Activated CD8-positive, alpha-beta memory T cell treated with anti-CD3 and anti-CD28 coated beads for 36 hours (primary cell): Measurements from ENCODE around the gene CHRDL2. TPM values are rescaled to one million over a fixed set of nuclear protein-coding genes. Genes with fewer than 3 reads are reported as not detected.

Source experiments
- CTCF ChIA-PET: fragments of 350-600 bp; sonication (Branson Sonifier 250); formaldehyde crosslinking; loops from one replicate; lab custom pipeline; 2021; ENCODE audit warnings: antibody characterized with exemption; lab: Charles Lee
- POLR2A ChIA-PET: fragments of 350-600 bp; sonication (Branson Sonifier 250); formaldehyde crosslinking; loops from one replicate; lab custom pipeline; 2021; ENCODE audit warnings: antibody characterized with exemption; lab: Charles Lee
- total RNA-seq, 2 experiments: library from RNA; stranded (reverse); gene quantifications; one replicate each; pipeline ENCODE4 v1.2.3, GENCODE V29; 2021

The CHRDL2 gene
- total RNA-seq, 2 experiments from 2014 or later, result not detected

GRCh38 chr11:74680703-74681531 lies 50.3 kb downstream of the CHRDL2 start:
- ChIA-PET POLR2A (no interaction called here), CTCF (interaction anchor here (1.2 to 1.4 kb wide), 2 partner anchors 22 to 45 kb away, joined by 3 read pairs; no protein-coding TSS in a partner anchor)

- CTCF ChIA-PET, result interaction anchor here (1.4 kb wide), 1 partner anchor 46 kb away, joined by 3 read pairs; no protein-coding TSS in a partner anchor
- POLR2A ChIA-PET, result no interaction called here
Measured at GRCh38 chr11:74680035-74680671, 51.1 kb downstream of the CHRDL2 start.

GRCh38 chr11:74679513-74679865 lies 51.7 kb downstream of the CHRDL2 start:
- CTCF ChIA-PET, result no interaction called here

GRCh38 chr11:74678591-74679512 lies 52.4 kb downstream of the CHRDL2 start:
- ChIA-PET CTCF (no interaction called here), POLR2A (no interaction called here)

More at GRCh38 chr11:74679513-74679865, 51.7 kb downstream of the CHRDL2 start:
- POLR2A ChIA-PET, result no interaction called here

- CTCF ChIA-PET, result no interaction called here
- POLR2A ChIA-PET, result no interaction called here
Measured at GRCh38 chr11:74678041-74678440, 53.2 kb downstream of the CHRDL2 start.

- CTCF ChIA-PET, result no interaction called here
- POLR2A ChIA-PET, result no interaction called here
Measured at GRCh38 chr11:74677131-74677530, 54.1 kb downstream of the CHRDL2 start.

- POLR2A ChIA-PET, result no interaction called here
- CTCF ChIA-PET, result interaction anchor here (1.3 kb wide), 1 partner anchor 50 kb away, joined by 3 read pairs; no protein-coding TSS in a partner anchor
Measured at GRCh38 chr11:74676596-74676995, 54.6 kb downstream of the CHRDL2 start.

GRCh38 chr11:74675761-74676160 lies 55.5 kb downstream of the CHRDL2 start:
- ChIA-PET POLR2A (no interaction called here), CTCF (interaction anchor here (1.3 kb wide), 1 partner anchor 51 kb away, joined by 3 read pairs; no protein-coding TSS in a partner anchor)

- ChIA-PET CTCF (no interaction called here), POLR2A (no interaction called here)
Measured at GRCh38 chr11:74673693-74674360, 57.4 kb downstream of the CHRDL2 start.

GRCh38 chr11:74672956-74673692 lies 58.1 kb downstream of the CHRDL2 start:
- CTCF ChIA-PET, result no interaction called here
- POLR2A ChIA-PET, result no interaction called here

GRCh38 chr11:74672332-74672955 lies 58.8 kb downstream of the CHRDL2 start:
- CTCF ChIA-PET, result no interaction called here
- POLR2A ChIA-PET, result no interaction called here

GRCh38 chr11:74671520-74672196 lies 59.6 kb downstream of the CHRDL2 start:
- ChIA-PET CTCF (interaction anchor here (0.6 kb wide), 1 partner anchor 50 kb away, joined by 3 read pairs; no protein-coding TSS in a partner anchor), POLR2A (no interaction called here)

GRCh38 chr11:74670171-74670570 lies 61.1 kb downstream of the CHRDL2 start:
- ChIA-PET CTCF (no interaction called here), POLR2A (no interaction called here)

GRCh38 chr11:74669211-74670160 lies 61.7 kb downstream of the CHRDL2 start:
- CTCF ChIA-PET, result no interaction called here

GRCh38 chr11:74663315-74663714 lies 67.9 kb downstream of the CHRDL2 start:
- ChIA-PET POLR2A (no interaction called here), CTCF (no interaction called here)

More at GRCh38 chr11:74669211-74670160, 61.7 kb downstream of the CHRDL2 start:
- POLR2A ChIA-PET, result no interaction called here

GRCh38 chr11:74662487-74663103 lies 68.6 kb downstream of the CHRDL2 start:
- CTCF ChIA-PET, result no interaction called here

More at GRCh38 chr11:74662487-74663103, 68.6 kb downstream of the CHRDL2 start:
- POLR2A ChIA-PET, result no interaction called here
